Measurements from ENCODE around the gene ESYT2.

Gene ESYT2

DNA sequence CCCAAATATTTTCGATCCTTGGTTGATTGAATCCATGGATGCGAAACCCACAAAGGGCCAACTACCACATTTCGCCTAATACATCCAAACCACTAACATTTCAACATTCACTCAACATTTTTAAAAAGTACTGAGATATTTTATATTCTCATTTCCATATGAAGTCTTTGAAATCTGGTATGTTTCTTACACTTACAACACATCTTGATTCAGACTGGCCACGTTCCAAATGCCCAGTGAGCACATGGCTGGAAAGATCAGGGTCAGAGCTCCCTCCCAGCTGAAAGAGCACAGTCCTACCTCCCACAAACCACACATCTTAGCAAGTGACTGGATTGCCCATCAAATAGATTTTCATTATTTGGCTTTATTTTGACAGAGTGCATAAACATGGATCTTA is 143.6 kb downstream of the ESYT2 start:
- DNase-seq = no peak

DNA sequence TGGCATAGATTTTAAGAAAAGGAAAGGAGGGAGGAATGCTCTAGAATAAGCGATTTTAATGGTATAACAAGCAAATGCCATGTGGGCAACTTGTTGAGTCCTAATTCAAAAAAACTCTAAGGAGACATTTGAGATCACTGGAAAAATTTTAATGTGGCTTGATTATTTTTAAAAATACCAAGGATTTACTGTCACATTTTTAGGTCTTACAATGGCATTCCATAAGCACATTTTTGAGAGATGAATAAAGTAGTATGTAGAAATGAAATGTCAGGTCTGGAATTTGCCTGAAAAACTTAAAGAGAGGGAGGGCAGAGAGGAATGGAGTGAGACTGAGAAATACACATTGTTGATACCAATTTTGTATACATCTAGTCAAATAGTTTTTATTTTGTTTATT is 145.0 kb downstream of the ESYT2 start:
- no peak for DNase-seq

DNA sequence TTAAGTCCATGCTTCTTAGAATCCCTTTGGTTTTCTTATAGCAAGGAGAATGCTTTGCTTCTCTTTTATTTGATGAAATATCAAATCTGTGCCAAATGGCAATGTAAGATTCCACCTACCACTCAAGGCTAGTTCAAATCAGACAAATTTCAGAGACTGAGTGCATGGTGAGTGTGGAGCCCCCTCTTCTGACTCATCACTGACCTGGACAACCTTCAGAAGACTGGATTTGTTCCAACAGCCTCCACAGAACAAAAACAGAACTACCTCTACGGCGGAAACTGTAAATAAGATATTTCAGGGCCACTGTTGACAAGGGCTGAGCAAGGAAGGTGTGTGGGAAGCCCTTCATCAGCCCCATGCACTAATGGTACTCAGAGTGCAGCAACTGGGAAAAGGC is 145.8 kb downstream of the ESYT2 start:
- no peak for DNase-seq

DNA sequence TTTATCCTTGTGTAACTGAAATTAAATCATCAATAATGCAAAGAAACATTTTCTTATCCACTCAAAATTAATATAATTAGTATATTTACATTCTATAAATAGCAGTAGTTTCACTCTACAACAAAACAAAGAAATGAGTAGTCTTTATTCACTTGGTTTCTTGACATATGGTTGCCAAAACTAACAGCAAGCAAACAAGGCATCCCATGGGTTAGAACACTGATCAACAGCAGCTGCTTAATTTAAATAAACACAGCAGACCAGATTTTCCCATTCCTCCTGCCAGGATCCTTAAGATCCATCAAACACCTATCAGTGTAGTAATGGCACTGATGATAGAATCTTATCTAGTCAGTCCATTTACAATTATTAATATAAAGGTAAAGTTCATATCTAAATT is 146.9 kb downstream of the ESYT2 start:
- DNase-seq = no peak

All from suppressor macrophage treated with lipopolysaccharide for 4 hours (primary cell).